ENCODE results near the gene RMC1.

RMC1 gene

DNA sequence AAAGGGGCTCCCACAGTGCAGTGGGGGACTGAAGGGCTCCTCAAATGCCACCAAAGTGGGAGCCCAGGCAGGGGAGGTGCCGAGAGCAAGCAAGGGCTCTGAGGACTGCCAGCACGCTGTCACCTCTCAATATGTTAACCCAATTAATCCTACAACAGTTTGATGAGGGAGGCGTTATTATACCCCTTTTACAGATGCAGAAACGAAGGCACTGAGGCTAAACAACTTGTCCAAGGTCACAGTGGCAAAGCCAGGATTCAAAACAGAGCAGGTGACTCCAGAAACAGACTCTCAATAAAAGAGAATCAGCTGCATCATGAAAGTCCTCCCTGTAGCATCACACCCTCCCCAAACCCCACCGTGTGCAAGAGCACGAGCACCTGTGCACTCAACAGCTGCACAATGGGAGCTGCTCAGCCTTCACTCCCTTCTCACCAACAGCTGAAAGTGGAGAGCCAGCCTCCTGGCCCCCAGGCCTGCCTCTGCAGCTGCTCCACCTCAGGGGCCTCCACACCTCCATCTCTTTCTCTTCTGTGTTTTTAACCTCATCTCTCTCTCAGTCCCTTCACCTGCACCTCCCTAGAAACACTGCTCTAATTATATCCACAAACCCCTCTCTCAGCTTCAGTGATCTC, 74.9 kb downstream of the RMC1 start:
- Histone ChIP-seq H3K4me1 (ENCODE audit: control extremely low read depth in 1 of 4, control insufficient read depth in 4 of 4, insufficient read depth in 4 of 4, low read length in 3 of 4) (peaks cover 3 to 14% (median 6%) of the 10 kb centered on the region in 4 experiments), H3K27me3 (replicated peaks in 2 of 5; ENCODE audit: control insufficient read depth in 4 of 5, insufficient read depth in 5 of 5, low read length in 4 of 5) (peaks cover 0 to 3% (median 0%) of the 10 kb centered on the region in 5 experiments), H3K36me3 (ENCODE audit: control insufficient read depth in 4 of 4, insufficient read depth in 4 of 4, low read length in 3 of 4) (peaks cover 0 to 25% (median 5%) of the 10 kb centered on the region in 4 experiments), H3K9me3 (ENCODE audit: control extremely low read depth in 1 of 5, control insufficient read depth in 4 of 5, insufficient read depth in 2 of 5, low read depth in 1 of 5, low read length in 4 of 5) (no peaks in the 10 kb centered on the region), H3K4me3 (ENCODE audit: control insufficient read depth in 1 of 7, extremely low read depth in 1 of 7, insufficient read depth in 4 of 7, low read depth in 2 of 7, low read length in 6 of 7) (no peak overlapping the region), H3K27ac (ENCODE audit: insufficient read depth in 1 of 2, low read depth in 1 of 2, low read length in 2 of 2, poor library complexity in 1 of 2, severe bottlenecking in 2 of 2) (no peak overlapping the region)
- 98% methylated on average over 5 of the region's 6 CpGs for WGBS (ENCODE audit: insufficient coverage)
- no peak for DNase-seq
- POLR2A ChIA-PET: no interaction called here
- CTCF ChIA-PET: interaction anchor here (0.7 to 1.9 kb wide), 2 partner anchors 9 to 61 kb away, joined by 3 to 8 read pairs; no protein-coding TSS in a partner anchor

DNA sequence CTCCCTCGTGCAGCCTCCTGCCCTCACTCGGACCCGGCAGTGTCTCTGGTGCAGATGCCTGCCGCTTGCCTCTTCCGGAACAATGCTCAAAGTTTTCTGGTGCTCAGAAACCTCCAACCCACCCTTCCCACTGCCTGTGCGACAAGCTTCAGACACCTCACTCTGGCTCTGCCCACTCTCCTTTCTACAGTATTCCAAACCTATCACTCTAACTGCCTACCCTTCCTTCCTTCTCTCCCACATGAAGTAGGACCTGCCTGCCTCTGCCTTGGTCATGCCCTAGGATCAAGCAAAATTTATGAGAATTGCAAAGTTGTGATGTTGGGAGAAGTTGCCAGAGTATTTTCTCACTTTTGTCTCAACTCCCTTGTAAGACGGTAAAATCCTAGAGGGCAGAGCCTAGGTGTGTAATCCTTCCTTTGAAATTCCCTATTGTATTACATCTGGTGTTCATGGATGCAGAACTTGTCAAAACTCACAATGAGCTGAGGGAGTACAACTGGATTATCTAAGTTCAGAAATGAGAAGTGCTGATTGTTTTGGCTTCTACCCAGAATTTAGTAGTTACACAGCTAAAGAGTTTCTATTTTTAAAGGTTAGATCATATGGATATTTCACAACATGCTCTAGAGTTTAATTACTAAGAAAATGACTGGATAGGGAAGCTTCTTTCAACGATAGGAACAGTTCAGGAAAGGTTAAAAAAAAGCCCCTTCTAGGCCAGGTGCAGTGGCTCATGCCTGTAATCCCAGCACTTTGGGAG, 75.8 kb downstream of the RMC1 start:
- Histone ChIP-seq H3K36me3 (ENCODE audit: control insufficient read depth in 4 of 4, insufficient read depth in 4 of 4, low read length in 3 of 4) (peaks cover 0 to 22% (median 3%) of the 10 kb centered on the region in 4 experiments), H3K27ac (ENCODE audit: insufficient read depth in 1 of 2, low read depth in 1 of 2, low read length in 2 of 2, poor library complexity in 1 of 2, severe bottlenecking in 2 of 2) (no peak overlapping the region), H3K9me3 (ENCODE audit: control extremely low read depth in 1 of 5, control insufficient read depth in 4 of 5, insufficient read depth in 2 of 5, low read depth in 1 of 5, low read length in 4 of 5) (no peaks in the 10 kb centered on the region), H3K4me3 (ENCODE audit: control insufficient read depth in 1 of 7, extremely low read depth in 1 of 7, insufficient read depth in 4 of 7, low read depth in 2 of 7, low read length in 6 of 7) (no peak overlapping the region), H3K27me3 (replicated peaks in 2 of 5; ENCODE audit: control insufficient read depth in 4 of 5, insufficient read depth in 5 of 5, low read length in 4 of 5) (peaks cover 0 to 3% (median 0%) of the 10 kb centered on the region in 5 experiments), H3K4me1 (ENCODE audit: control extremely low read depth in 1 of 4, control insufficient read depth in 4 of 4, insufficient read depth in 4 of 4, low read length in 3 of 4) (peaks cover 0 to 10% (median 6%) of the 10 kb centered on the region in 4 experiments)
- DNase-seq: peak in 1 of 3 donors; percentile 6
- WGBS (ENCODE audit: insufficient coverage): 96% methylated on average over 7 of the region's 8 CpGs
- POLR2A ChIA-PET: no interaction called here
- CTCF ChIA-PET: interaction anchor here (1.3 to 1.9 kb wide), 3 partner anchors 10 to 63 kb away, joined by 3 to 8 read pairs (median 3); no protein-coding TSS in a partner anchor

- Histone ChIP-seq H3K27me3 (replicated peaks in 2 of 5; ENCODE audit: control insufficient read depth in 4 of 5, insufficient read depth in 5 of 5, low read length in 4 of 5) (peaks cover 0 to 3% (median 0%) of the 10 kb centered on the region in 5 experiments), H3K27ac (ENCODE audit: insufficient read depth in 1 of 2, low read depth in 1 of 2, low read length in 2 of 2, poor library complexity in 1 of 2, severe bottlenecking in 2 of 2) (no peak overlapping the region), H3K4me3 (ENCODE audit: control insufficient read depth in 1 of 7, extremely low read depth in 1 of 7, insufficient read depth in 4 of 7, low read depth in 2 of 7, low read length in 6 of 7) (no peak overlapping the region), H3K4me1 (ENCODE audit: control extremely low read depth in 1 of 4, control insufficient read depth in 4 of 4, insufficient read depth in 4 of 4, low read length in 3 of 4) (peaks cover 6 to 14% (median 11%) of the 10 kb centered on the region in 4 experiments), H3K9me3 (ENCODE audit: control extremely low read depth in 1 of 5, control insufficient read depth in 4 of 5, insufficient read depth in 2 of 5, low read depth in 1 of 5, low read length in 4 of 5) (no peaks in the 10 kb centered on the region), H3K36me3 (ENCODE audit: control insufficient read depth in 4 of 4, insufficient read depth in 4 of 4, low read length in 3 of 4) (peaks cover 0 to 15% (median 3%) of the 10 kb centered on the region in 4 experiments)
- ChIA-PET CTCF (interaction anchor here (0.9 to 2.4 kb wide), 3 partner anchors 13 to 81 kb away, joined by 3 to 7 read pairs (median 4); no protein-coding TSS in a partner anchor), POLR2A (no interaction called here)
- no peak for DNase-seq
- WGBS (ENCODE audit: insufficient coverage): 96% methylated on average over 3 of the region's 6 CpGs
Measured at GRCh38 chr18:23580677-23581367, 77.5 kb downstream of the RMC1 start.
